Suprapubic skin (tissue), 4 donors: ENCODE measurements around the gene MARK3. TPM values are rescaled to one million over a fixed set of nuclear protein-coding genes. Genes with fewer than 3 reads are reported as not detected.
A peak's percentile ranks its signal among the peaks of the same experiment; 100 is the strongest.

ENCODE experiments used
- DNase-seq, 2 donors: peaks; one replicate each; pipeline ENCODE4 v3.0.0-alpha.2; 2019; ENCODE audit warnings: low spot score in 2 of 2
- H3K27ac ChIP-seq: fragments of 200-600 bp; sonication (generic); one replicate; pipeline ENCODE4 v1.5.1; 2019
- H3K27me3 ChIP-seq: fragments of 200-600 bp; sonication (generic); one replicate; pipeline ENCODE4 v1.5.1; 2019
- H3K36me3 ChIP-seq: fragments of 200-600 bp; sonication (generic); one replicate; pipeline ENCODE4 v1.5.1; 2019
- H3K4me1 ChIP-seq: fragments of 200-600 bp; sonication (generic); one replicate; pipeline ENCODE4 v1.5.1; 2019
- H3K4me3 ChIP-seq: fragments of 200-600 bp; sonication (generic); one replicate; pipeline ENCODE4 v1.5.1; 2019; ENCODE audit warnings: mild to moderate bottlenecking
- H3K9me3 ChIP-seq: fragments of 200-600 bp; sonication (generic); one replicate; pipeline ENCODE4 v1.5.1; 2019
- EP300 ChIP-seq: sonication (generic); formaldehyde crosslinking; IDR thresholded peaks from one replicate; pipeline ENCODE4 v1.6.1; 2017; ENCODE audit warnings: antibody characterized with exemption
- POLR2A ChIP-seq, 2 donors: fragments of 450-650 bp; IDR thresholded peaks; one replicate each; pipeline ENCODE4 v1.6.1; 2017; ENCODE audit warnings: antibody characterized with exemption in 2 of 2, mild to moderate bottlenecking in 2 of 2, moderate library complexity in 2 of 2
- POLR2AphosphoS5 ChIP-seq, 3 donors: sonication (generic); formaldehyde crosslinking; IDR thresholded peaks; one replicate each; pipeline ENCODE4 v1.6.1; 2017; ENCODE audit warnings: antibody characterized with exemption in 3 of 3
- WGBS: methylation state at CpG from one replicate; pipeline ENCODE4 v1.1.5; 2018; 5-methylcytosine and 5-hydroxymethylcytosine counted together
- total RNA-seq, 4 donors: library from RNA; depleted of rRNA; stranded (reverse); fragments of >200 nt; gene quantifications; one replicate each; pipeline ENCODE4 v1.1.0, GENCODE V29; 2016
- TF ChIP-seq, protein P1 (sequence below), 2 donors: fragments of 200-600 bp in 1 of 2; fragments of 450-650 bp in 1 of 2; sonication (generic) in 1 of 2; IDR thresholded peaks; one replicate each; pipeline ENCODE4 v1.5.1; 2016 to 2019; ENCODE audit warnings: antibody characterized with exemption in 2 of 2, mild to moderate bottlenecking in 1 of 2, moderate library complexity in 1 of 2

Gene MARK3
- total RNA-seq, 4 donors from 2014 or later = 44.6 to 95.2 (median 57.2) TPM

DNA sequence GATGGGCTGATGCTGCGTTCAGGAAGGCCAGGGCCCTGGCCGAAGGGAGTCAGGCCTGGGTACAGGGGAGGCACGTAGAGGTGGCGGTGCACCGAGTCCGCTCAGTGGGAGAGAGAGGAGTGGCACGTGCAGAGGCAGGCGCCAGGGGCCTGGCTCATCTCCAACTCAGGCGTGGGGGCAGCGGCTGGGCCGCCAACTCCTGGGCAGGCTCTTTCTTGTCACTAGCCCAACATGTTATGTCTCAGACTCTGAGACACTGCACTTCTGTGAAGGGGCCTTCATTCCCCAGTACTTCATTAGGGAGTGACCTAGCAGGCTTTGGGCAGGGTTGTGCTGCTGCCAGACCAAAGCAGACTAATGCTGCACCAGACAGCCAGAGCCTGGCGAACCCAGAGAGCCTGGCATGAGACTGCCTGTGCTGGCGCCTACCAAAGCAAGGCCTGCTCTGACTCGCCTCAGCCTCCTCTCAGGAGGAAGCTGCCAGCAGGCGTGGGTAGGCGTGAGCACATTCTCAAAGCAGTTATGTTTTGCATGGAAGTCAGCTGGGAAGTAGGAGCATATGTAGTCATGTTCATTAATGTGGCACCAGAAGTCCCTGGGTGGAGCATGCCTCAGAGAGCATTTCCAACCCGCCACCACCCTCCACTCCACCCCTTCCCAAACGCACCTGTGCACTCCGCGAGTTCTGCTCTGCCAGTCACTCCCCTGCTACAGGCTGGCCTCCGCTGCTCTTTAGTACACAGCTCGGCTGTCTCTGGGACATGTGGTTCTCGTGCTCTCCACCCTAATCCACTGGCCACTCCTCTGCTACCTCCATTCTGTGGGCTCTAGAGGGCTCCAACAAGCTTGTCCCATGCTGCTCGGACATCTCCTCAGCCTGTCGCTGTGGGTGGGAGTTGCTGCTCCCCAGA lies 127.7 kb downstream of the MARK3 start:
- DNase-seq = peak; percentile 79 to 81
- Histone ChIP-seq H3K36me3 (peaks cover 14% of the 10 kb centered on the region), H3K4me1 (peaks cover 51% of the 10 kb centered on the region)

DNA sequence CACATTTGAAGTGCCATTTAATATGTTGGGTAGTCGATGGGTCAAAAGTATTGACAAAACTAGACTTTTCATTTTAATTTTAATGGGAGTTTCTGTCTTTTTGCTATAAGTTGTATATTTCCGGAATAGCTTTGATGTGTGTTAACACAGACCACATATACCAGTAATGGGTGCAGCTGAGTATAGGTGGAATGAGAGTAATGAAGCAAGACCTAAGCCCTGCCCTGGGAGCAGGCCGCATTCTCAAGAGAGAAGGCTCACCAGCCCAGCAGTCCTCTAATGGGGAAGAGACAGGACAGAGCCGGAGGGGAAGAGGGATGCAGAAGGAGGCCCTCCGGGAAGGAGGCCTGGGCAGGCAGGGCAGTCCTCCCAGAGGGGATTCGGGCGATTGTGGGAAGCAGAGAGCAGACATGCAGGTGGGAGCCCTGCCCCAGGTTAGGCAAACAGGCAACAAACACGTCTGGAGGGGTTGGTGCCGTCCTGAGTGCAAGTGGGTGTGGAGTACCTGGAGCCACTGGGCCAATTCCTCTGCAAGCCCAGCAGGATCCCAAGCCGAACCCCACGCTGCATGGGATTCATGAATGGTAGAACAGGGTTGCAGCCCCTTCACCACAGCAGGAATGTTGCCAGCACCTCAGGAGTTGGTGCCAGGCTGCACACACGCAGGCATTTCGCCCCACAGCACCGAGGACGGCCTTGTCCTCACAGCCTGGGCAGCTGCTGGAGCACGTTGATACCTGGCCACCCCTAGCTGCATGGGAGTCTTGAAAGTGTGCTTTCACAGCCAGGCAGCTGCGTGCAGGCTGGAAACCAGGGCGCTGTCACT lies 129.6 kb downstream of the MARK3 start:
- peak in 1 of 2 donors; percentile 58 for DNase-seq
- Histone ChIP-seq H3K4me1 (peaks cover 70% of the 10 kb centered on the region), H3K27ac (no peak overlapping the region), H3K27me3 (no peaks in the 10 kb centered on the region), H3K36me3 (peaks cover 5% of the 10 kb centered on the region), H3K4me3 (no peak overlapping the region), H3K9me3 (no peaks in the 10 kb centered on the region)
- 57% methylated on average over 12 of the region's 18 CpGs for WGBS
- no peak for TF ChIP-seq EP300
- TF ChIP-seq POLR2A (IDR thresholded peaks at IDR 0.05) = no peak
- TF ChIP-seq, protein P1, sequence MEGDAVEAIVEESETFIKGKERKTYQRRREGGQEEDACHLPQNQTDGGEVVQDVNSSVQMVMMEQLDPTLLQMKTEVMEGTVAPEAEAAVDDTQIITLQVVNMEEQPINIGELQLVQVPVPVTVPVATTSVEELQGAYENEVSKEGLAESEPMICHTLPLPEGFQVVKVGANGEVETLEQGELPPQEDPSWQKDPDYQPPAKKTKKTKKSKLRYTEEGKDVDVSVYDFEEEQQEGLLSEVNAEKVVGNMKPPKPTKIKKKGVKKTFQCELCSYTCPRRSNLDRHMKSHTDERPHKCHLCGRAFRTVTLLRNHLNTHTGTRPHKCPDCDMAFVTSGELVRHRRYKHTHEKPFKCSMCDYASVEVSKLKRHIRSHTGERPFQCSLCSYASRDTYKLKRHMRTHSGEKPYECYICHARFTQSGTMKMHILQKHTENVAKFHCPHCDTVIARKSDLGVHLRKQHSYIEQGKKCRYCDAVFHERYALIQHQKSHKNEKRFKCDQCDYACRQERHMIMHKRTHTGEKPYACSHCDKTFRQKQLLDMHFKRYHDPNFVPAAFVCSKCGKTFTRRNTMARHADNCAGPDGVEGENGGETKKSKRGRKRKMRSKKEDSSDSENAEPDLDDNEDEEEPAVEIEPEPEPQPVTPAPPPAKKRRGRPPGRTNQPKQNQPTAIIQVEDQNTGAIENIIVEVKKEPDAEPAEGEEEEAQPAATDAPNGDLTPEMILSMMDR (IDR thresholded peaks at IDR 0.05) = no peak
- TF ChIP-seq POLR2AphosphoS5 (IDR thresholded peaks at IDR 0.05) = no peak

More for the DNA sequence above, 127.7 kb downstream of the MARK3 start:
- Histone ChIP-seq H3K4me3 (no peak overlapping the region), H3K9me3 (no peaks in the 10 kb centered on the region), H3K27me3 (no peaks in the 10 kb centered on the region), H3K27ac (peak overlapping the region; percentile 82)
- WGBS = 35% methylated on average over 19 of the region's 25 CpGs
- TF ChIP-seq EP300 (no peak), POLR2AphosphoS5 (IDR thresholded peaks at IDR 0.05) (peak in 2 of 3 donors; percentile 55 to 89)

DNA sequence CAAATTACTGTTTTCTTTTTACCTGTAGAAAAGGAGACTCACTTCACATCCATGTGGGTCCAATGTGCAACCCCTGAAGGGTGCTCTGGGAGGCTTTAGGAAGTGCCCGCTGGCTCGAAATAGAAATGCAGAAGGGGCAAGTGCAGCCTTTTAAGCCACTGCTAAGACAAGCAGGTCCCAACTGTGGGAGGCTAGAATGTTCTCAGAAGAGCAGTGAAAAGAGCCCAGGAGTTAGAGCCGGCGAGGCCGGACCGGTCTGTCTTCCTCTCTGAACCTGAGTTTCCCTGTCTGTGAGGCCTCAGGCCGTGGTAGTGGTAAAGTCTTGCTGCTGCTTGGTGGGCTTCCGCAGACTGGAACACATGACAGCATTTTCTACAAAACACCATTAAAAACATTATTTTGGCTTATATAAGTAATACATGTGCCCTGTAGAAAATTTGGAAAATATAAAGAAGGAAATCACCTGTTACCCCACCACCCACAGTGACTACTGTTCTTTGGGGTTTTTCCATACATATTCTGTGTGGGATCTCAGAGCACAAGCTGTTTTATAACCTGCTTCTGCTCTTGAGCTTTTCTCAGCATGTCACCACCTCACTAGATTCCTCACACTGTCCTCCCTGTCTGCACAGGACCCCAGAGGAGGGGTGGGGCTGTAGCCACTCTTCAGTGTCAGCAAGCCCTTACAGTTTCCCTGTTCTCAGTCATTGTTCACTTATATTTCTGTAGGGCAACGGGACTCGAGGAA lies 131.4 kb downstream of the MARK3 start:
- Histone ChIP-seq H3K27ac (peak overlapping the region; percentile 16), H3K4me1 (peaks cover 88% of the 10 kb centered on the region), H3K9me3 (no peaks in the 10 kb centered on the region), H3K4me3 (no peak overlapping the region), H3K36me3 (no peaks in the 10 kb centered on the region), H3K27me3 (no peaks in the 10 kb centered on the region)
- TF ChIP-seq EP300 = no peak
- TF ChIP-seq, protein P1 (IDR thresholded peaks at IDR 0.05) = no peak
- no peak for DNase-seq
- WGBS = 49% methylated on average over 10 of the region's 10 CpGs

DNA sequence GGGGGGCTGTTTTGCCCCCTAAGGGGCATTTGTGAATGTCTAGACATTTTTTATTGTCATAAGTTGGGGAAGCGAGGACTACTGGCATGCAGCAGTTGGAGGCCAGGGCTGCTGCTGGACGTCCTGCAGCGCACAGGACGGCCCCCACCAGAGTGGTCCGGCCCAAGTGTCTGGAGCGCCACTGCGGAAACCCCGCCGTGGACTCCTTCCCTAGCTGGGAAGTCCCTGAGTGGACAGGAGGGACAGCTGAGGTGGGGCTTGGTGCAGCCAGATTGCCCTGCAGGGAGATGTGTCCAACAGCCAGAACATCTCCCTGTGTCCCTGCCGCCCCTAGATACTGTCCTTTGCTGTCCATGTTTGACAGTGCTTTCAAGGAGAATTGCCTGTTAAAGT lies 132.0 kb downstream of the MARK3 start:
- Histone ChIP-seq H3K4me3 (no peak overlapping the region), H3K36me3 (no peaks in the 10 kb centered on the region), H3K9me3 (no peaks in the 10 kb centered on the region), H3K4me1 (peaks cover 93% of the 10 kb centered on the region), H3K27me3 (peaks cover 5% of the 10 kb centered on the region), H3K27ac (no peak overlapping the region)
- no peak for TF ChIP-seq EP300
- TF ChIP-seq, protein P1 (IDR thresholded peaks at IDR 0.05) = no peak
- no peak for DNase-seq
- WGBS = 87% methylated on average over 10 of the region's 10 CpGs

DNA sequence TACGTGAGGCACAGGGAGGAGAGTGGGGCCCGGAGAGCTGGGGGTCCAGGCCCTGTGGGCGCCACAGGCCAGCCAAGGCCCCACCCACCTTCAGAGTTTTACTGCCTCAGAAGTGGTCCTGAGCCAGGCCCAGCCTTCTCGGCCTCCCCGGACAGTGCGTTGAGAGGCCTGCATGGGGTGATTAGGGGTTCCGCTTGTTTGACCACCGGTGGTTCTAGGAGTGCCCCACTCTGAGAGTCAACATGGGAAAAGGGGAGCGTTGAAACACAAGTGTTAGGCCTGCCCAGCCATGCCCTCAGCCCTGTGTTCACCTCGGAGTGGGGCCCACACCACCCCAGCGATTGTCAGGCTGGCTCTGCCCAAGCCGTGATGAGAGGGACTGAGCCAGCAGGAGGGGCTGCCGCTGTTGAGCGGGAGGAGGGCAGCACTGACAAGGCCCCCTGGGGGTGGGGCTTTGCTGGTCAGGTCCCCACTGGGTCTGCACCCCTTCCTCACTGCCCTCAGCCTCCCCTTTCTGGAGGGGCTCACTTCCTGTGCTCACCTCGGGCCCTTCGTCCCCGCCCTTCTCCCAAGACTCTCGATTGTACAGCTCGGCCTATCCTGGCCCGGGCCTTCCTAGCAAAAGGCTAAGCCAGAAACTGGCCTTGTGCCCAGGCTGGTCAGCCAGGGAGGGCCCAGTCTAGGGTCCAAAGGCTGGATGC lies 132.7 kb downstream of the MARK3 start:
- Histone ChIP-seq H3K4me1 (peaks cover 94% of the 10 kb centered on the region), H3K36me3 (no peaks in the 10 kb centered on the region), H3K9me3 (no peaks in the 10 kb centered on the region), H3K27me3 (peaks cover 6% of the 10 kb centered on the region), H3K4me3 (no peak overlapping the region), H3K27ac (no peak overlapping the region)
- TF ChIP-seq POLR2A (IDR thresholded peaks at IDR 0.05) = no peak
- TF ChIP-seq, protein P1 (IDR thresholded peaks at IDR 0.05) = no peak
- no peak for TF ChIP-seq POLR2AphosphoS5 (IDR thresholded peaks at IDR 0.05)
- peak in 1 of 2 donors; percentile 64 for DNase-seq
- WGBS = 33% methylated on average over 18 of the region's 20 CpGs
